HG02885 (cell line): ENCODE measurements around the gene PPM1H.

Source experiments
- ATAC-seq: cut with Tn5 transposase; IDR thresholded peaks from one replicate; pipeline ENCODE4 v1.9.1; 2021; ENCODE audit warnings: mild to moderate bottlenecking; ENCODE audit not compliant: unreplicated experiment, poor library complexity

Gene PPM1H

GRCh38 chr12:62802984-62803383 is 132.0 kb downstream of the PPM1H start:
- ATAC-seq: no peak

- no peak for ATAC-seq
Observed at GRCh38 chr12:62802321-62802720, 132.6 kb downstream of the PPM1H start.

- ATAC-seq: no peak
Observed at GRCh38 chr12:62801796-62802195, 133.2 kb downstream of the PPM1H start.

- no peak for ATAC-seq
Observed at GRCh38 chr12:62800707-62801400, 134.1 kb downstream of the PPM1H start.

- peak; percentile 81 for ATAC-seq
Observed at GRCh38 chr12:62799766-62800406, 135.1 kb downstream of the PPM1H start.

GRCh38 chr12:62799126-62799736 is 135.7 kb downstream of the PPM1H start:
- peak; percentile 83 for ATAC-seq

GRCh38 chr12:62794218-62794583 is 140.7 kb downstream of the PPM1H start:
- no peak for ATAC-seq

GRCh38 chr12:62793256-62794217 is 141.4 kb downstream of the PPM1H start:
- ATAC-seq: peak; percentile 81

GRCh38 chr12:62792236-62792870 is 142.6 kb downstream of the PPM1H start:
- no peak for ATAC-seq

GRCh38 chr12:62789851-62790250 is 145.1 kb downstream of the PPM1H start:
- ATAC-seq: no peak

- no peak for ATAC-seq
Observed at GRCh38 chr12:62787611-62788010, 147.3 kb downstream of the PPM1H start.

GRCh38 chr12:62787023-62787422 is 147.9 kb downstream of the PPM1H start:
- no peak for ATAC-seq

GRCh38 chr12:62785941-62786559 is 148.9 kb downstream of the PPM1H start:
- ATAC-seq: no peak

- no peak for ATAC-seq
Observed at GRCh38 chr12:62784576-62784975, 150.4 kb downstream of the PPM1H start.

GRCh38 chr12:62783881-62784280 is 151.1 kb downstream of the PPM1H start:
- ATAC-seq: no peak

- no peak for ATAC-seq
Observed at GRCh38 chr12:62781136-62781880, 153.6 kb downstream of the PPM1H start.

GRCh38 chr12:62779488-62779887 is 155.5 kb downstream of the PPM1H start:
- no peak for ATAC-seq

GRCh38 chr12:62778187-62778586 is 156.8 kb downstream of the PPM1H start:
- ATAC-seq: no peak

- no peak for ATAC-seq
Observed at GRCh38 chr12:62776997-62777396, 158.0 kb downstream of the PPM1H start.
